OCI-M1 (cell line): Measurements from ENCODE around the gene BRSK1.

Experiments
- DNase-seq: peaks from one replicate; lab custom pipeline; 2025; lab: John Stamatoyannopoulos, UW

Gene BRSK1

GRCh38 chr19:55273978-55274707 lies 9.7 kb upstream of the BRSK1 start:
- no peak for DNase-seq

GRCh38 chr19:55275851-55276719 lies 7.7 kb upstream of the BRSK1 start:
- no peak for DNase-seq

- no peak for DNase-seq
These were observed 6.9 kb upstream of the BRSK1 start for GRCh38 chr19:55276720-55277430.

- no peak for DNase-seq
These were observed 6.3 kb upstream of the BRSK1 start for GRCh38 chr19:55277494-55277893.

GRCh38 chr19:55278391-55279135 lies 5.2 kb upstream of the BRSK1 start:
- DNase-seq = no peak

GRCh38 chr19:55279340-55279739 lies 4.5 kb upstream of the BRSK1 start:
- no peak for DNase-seq

- DNase-seq = peak; percentile 99
These were observed 3.8 kb upstream of the BRSK1 start, which contains the start of gene HSPBP1 for GRCh38 chr19:55279770-55280643. TSS of gene HSPBP1 (minus strand) at chr19:55280110. CDS start at chr19:55279608, 502 bp downstream.

GRCh38 chr19:55284405-55285058 lies 735 bp downstream of the BRSK1 start:
- DNase-seq = no peak

GRCh38 chr19:55285229-55285890 lies 1.6 kb downstream of the BRSK1 start:
- DNase-seq = no peak

GRCh38 chr19:55287361-55288079 lies 3.7 kb downstream of the BRSK1 start:
- no peak for DNase-seq

- no peak for DNase-seq
These were observed 5.5 kb downstream of the BRSK1 start for GRCh38 chr19:55289117-55289796.

- peak; percentile 61 for DNase-seq
These were observed 13.5 kb downstream of the BRSK1 start for GRCh38 chr19:55297267-55297666.

GRCh38 chr19:55299991-55300390 lies 16.2 kb downstream of the BRSK1 start:
- no peak for DNase-seq

- DNase-seq = no peak
These were observed 17.2 kb downstream of the BRSK1 start for GRCh38 chr19:55300886-55301458.

GRCh38 chr19:55301459-55302317 lies 17.9 kb downstream of the BRSK1 start:
- DNase-seq = peak; percentile 92

GRCh38 chr19:55302318-55302703 lies 18.5 kb downstream of the BRSK1 start:
- DNase-seq = no peak

- no peak for DNase-seq
These were observed 19.7 kb downstream of the BRSK1 start for GRCh38 chr19:55303477-55303876.
